ENCODE results near the gene METTL15.
"Not testable (repeated sequence)": the region's sequence is repeated elsewhere in the genome, so short reads cannot be mapped to it uniquely, and the experiment has no call there.

METTL15 gene

DNA sequence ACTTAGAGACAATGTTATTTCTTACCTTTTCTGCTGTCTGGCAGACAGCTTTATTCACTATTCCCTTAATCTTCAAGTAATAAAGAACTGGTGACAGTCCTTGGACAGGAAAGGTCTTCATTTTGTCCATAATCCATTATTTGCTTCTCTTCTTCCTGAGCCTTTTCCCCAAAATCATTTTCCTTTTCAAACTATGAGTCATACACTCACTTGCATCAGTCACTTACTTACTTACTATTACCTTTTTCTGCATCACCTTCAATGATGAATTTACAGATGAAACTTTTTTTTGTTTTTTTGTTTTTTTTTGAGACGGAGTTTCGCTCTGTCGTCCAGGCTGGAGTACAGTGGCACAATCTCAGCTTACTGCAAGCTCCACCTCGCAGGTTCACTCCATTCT is 9.5 kb downstream of the METTL15 start:
- TF ChIP-seq, protein P1, sequence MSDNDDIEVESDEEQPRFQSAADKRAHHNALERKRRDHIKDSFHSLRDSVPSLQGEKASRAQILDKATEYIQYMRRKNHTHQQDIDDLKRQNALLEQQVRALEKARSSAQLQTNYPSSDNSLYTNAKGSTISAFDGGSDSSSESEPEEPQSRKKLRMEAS (IDR thresholded peaks at IDR 0.05; ENCODE audit: low read depth, low read length) = no peak
- TF ChIP-seq MYC (IDR thresholded peaks at IDR 0.05; ENCODE audit: low read depth, low read length) = no peak
- H3K4me3 ChIP-seq (ENCODE audit: low read depth, low read length) = no peak overlapping the region
- no peak for DNase-seq (ENCODE audit: low read depth)

DNA sequence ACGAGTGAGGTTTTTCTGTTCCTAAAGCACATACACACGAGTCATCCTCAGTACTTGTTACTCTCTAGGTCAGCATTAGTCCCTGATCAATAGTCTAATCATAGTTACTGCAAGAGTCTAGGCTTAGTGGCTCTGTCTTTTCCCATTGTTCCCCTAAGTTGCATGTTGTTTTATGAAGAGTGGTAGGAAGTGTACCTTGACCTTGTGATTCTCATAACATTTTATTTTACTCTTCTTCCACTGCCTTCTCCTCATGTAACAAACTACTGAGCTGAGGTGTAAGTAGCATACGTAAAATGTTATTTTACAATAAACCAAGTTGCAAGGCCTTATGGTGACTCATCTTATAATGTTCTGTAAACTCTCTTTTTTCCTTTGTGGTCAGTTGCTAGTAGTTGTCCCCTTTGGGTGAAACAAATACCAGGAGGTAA is 15.0 kb downstream of the METTL15 start:
- TF ChIP-seq MYC (IDR thresholded peaks at IDR 0.05; ENCODE audit: low read depth, low read length) (no peak), POLR2A (IDR thresholded peaks at IDR 0.05; ENCODE audit: extremely low read depth, insufficient read length) (no peak)
- TF ChIP-seq, protein P2, sequence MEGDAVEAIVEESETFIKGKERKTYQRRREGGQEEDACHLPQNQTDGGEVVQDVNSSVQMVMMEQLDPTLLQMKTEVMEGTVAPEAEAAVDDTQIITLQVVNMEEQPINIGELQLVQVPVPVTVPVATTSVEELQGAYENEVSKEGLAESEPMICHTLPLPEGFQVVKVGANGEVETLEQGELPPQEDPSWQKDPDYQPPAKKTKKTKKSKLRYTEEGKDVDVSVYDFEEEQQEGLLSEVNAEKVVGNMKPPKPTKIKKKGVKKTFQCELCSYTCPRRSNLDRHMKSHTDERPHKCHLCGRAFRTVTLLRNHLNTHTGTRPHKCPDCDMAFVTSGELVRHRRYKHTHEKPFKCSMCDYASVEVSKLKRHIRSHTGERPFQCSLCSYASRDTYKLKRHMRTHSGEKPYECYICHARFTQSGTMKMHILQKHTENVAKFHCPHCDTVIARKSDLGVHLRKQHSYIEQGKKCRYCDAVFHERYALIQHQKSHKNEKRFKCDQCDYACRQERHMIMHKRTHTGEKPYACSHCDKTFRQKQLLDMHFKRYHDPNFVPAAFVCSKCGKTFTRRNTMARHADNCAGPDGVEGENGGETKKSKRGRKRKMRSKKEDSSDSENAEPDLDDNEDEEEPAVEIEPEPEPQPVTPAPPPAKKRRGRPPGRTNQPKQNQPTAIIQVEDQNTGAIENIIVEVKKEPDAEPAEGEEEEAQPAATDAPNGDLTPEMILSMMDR (IDR thresholded peaks at IDR 0.05; ENCODE audit: low read depth, low read length) = no peak
- TF ChIP-seq, protein P1 (IDR thresholded peaks at IDR 0.05; ENCODE audit: low read depth, low read length) = no peak
- H3K4me3 ChIP-seq (ENCODE audit: low read depth, low read length) = no peak overlapping the region
- peak; percentile 16 for DNase-seq (ENCODE audit: low read depth)

DNA sequence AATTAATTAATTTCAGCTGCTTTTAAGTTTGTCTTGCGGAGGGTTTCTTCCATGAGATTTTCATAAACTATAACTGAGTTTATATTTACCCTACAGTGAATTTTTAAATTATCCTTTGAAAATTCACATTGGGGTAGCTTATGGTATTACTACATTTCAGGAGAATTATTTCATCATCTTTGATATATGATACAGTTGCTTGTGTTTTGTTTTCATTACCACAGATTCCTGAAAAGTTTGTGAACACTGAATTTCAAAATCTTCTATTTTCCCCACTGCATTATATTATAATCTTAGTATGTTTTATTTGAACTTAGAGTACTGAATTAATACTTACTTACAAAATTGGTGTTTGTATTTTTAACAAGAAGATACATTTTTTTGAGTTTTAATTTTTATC is 24.4 kb downstream of the METTL15 start:
- H3K4me3 ChIP-seq (ENCODE audit: low read depth, low read length) = no peak overlapping the region
- no peak for DNase-seq (ENCODE audit: low read depth)
- no peak for TF ChIP-seq MYC (IDR thresholded peaks at IDR 0.05; ENCODE audit: low read depth, low read length)
- TF ChIP-seq POLR2A (IDR thresholded peaks at IDR 0.05; ENCODE audit: extremely low read depth, insufficient read length) = no peak
- TF ChIP-seq, protein P2 (IDR thresholded peaks at IDR 0.05; ENCODE audit: low read depth, low read length) = no peak
- TF ChIP-seq, protein P1 (IDR thresholded peaks at IDR 0.05; ENCODE audit: low read depth, low read length) = no peak

DNA sequence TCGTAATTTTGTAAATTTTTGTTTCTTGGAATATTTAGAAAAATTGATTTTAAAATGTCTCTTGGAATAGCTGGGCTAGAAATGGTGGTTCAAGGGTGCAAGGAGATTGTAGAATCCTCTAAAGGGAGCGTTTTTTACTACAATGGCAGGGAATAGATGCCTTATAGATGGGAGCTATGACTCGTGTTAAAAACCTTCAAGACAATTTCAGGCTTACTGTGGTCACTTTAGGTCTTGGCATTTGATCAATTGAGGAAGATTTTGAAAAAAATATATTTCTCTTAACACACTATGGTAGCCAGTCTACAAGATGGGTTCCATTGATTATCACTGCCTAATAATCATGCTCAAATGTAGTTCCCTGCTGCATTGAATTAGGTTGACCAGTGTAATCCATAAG is 25.0 kb downstream of the METTL15 start:
- no peak for DNase-seq (ENCODE audit: low read depth)
- TF ChIP-seq, protein P2 (IDR thresholded peaks at IDR 0.05; ENCODE audit: low read depth, low read length) = no peak
- TF ChIP-seq, protein P1 (IDR thresholded peaks at IDR 0.05; ENCODE audit: low read depth, low read length) = no peak
- TF ChIP-seq POLR2A (IDR thresholded peaks at IDR 0.05; ENCODE audit: extremely low read depth, insufficient read length) (no peak), MYC (IDR thresholded peaks at IDR 0.05; ENCODE audit: low read depth, low read length) (no peak)
- no peak overlapping the region for H3K4me3 ChIP-seq (ENCODE audit: low read depth, low read length)

DNA sequence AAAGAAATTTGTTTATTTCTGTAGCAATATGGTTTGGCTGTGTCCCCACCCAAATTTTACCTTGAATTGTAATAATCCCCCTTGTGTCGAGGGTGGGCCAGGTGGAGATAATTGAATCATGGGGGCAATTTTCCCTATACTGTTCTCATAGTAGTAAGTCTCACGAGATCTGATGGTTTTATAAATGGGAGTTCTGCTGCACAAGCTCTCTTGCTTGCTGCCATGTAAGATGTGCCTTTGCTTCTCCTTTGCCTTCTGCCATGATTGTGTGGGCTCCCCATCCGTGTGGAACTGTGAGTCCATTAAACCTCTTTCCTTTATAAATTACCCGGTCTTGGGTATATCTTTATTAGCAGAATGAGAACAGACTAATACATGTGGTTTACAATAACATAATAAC is 28.0 kb downstream of the METTL15 start:
- DNase-seq (ENCODE audit: low read depth); H3K4me3 ChIP-seq (ENCODE audit: low read depth, low read length): not testable (repeated sequence)

DNA sequence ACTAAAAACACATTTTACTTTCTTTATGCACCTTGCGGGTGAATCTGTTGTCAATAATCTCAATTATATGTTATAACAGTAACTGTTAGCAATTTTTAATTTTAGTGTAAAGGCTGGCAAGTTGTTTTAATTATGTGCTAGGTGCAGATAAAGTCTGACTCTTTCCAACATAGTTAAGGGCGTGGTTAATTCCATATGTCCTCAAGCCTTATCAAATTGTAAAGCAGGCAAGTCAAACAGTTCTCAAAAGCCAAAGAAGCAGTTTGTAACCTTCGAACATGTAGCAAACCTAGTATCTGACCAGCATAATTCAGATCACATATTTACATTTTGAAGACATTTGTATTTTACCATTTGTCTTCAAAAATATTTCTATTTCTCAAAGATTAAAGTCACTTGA is 29.2 kb downstream of the METTL15 start:
- DNase-seq (ENCODE audit: low read depth) = no peak
- TF ChIP-seq POLR2A (IDR thresholded peaks at IDR 0.05; ENCODE audit: extremely low read depth, insufficient read length) = no peak
- TF ChIP-seq MYC (IDR thresholded peaks at IDR 0.05; ENCODE audit: low read depth, low read length) = no peak
- TF ChIP-seq, protein P1 (IDR thresholded peaks at IDR 0.05; ENCODE audit: low read depth, low read length) = no peak
- TF ChIP-seq, protein P2 (IDR thresholded peaks at IDR 0.05; ENCODE audit: low read depth, low read length) = no peak
- no peak overlapping the region for H3K4me3 ChIP-seq (ENCODE audit: low read depth, low read length)

DNA sequence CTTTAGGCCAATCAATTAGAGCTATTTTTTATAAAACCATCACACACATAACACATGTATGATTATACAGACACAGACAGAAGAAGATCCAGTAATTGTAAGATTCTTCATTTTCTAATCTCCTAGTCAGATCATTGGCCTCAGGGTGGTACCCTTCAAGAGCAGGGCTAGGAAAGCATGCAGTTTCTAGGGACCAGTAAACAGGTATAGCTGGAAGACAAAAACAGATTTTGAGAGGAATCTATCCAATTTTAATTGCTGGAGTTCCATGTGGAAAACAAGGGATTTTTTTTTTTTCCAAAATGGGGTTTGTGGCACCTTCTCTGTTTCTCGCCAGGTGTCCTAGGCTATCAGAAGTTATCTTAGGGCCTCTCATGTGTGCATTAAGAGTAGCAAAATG is 29.6 kb downstream of the METTL15 start:
- TF ChIP-seq, protein P1 (IDR thresholded peaks at IDR 0.05; ENCODE audit: low read depth, low read length) = no peak
- TF ChIP-seq POLR2A (IDR thresholded peaks at IDR 0.05; ENCODE audit: extremely low read depth, insufficient read length) (no peak), MYC (IDR thresholded peaks at IDR 0.05; ENCODE audit: low read depth, low read length) (no peak)
- TF ChIP-seq, protein P2 (IDR thresholded peaks at IDR 0.05; ENCODE audit: low read depth, low read length) = no peak
- no peak for DNase-seq (ENCODE audit: low read depth)
- no peak overlapping the region for H3K4me3 ChIP-seq (ENCODE audit: low read depth, low read length)
